Lower lobe of right lung (tissue), 2 donors: ENCODE results near the gene ZNF160. TPM values are rescaled to one million over a fixed set of nuclear protein-coding genes. Genes with fewer than 3 reads are reported as not detected.

Experiments used
- ATAC-seq, 2 donors: fragments of 200-7000 bp; cut with Tn5 transposase; one replicate each; pipeline ENCODE4 v1.9.1; 2020 to 2022; ENCODE audit warnings: mild to moderate bottlenecking in 2 of 2, moderate library complexity in 2 of 2
- DNase-seq: peaks from one replicate; pipeline ENCODE4 v3.0.0-alpha.2; 2020
- H3K27ac ChIP-seq: fragments of 200-600 bp; one replicate; pipeline ENCODE4 v1.8.0; 2022
- H3K27me3 ChIP-seq: fragments of 200-600 bp; one replicate; pipeline ENCODE4 v1.8.0; 2022; ENCODE audit warnings: low read depth
- H3K36me3 ChIP-seq: fragments of 200-600 bp; one replicate; pipeline ENCODE4 v1.8.0; 2022; ENCODE audit warnings: mild to moderate bottlenecking
- H3K4me1 ChIP-seq: fragments of 200-600 bp; one replicate; pipeline ENCODE4 v1.8.0; 2022
- H3K4me3 ChIP-seq: fragments of 200-600 bp; one replicate; pipeline ENCODE4 v1.8.0; 2022; ENCODE audit warnings: mild to moderate bottlenecking
- H3K9me3 ChIP-seq: fragments of 200-600 bp; one replicate; pipeline ENCODE4 v1.8.0; 2022
- CTCF ChIP-seq: fragments of 200-600 bp; IDR thresholded peaks from one replicate; pipeline ENCODE4 v1.8.0; 2022; ENCODE audit warnings: antibody characterized with exemption, mild to moderate bottlenecking
- intact Hi-C: fragments of 100-400 bp; cut with DNase I; formaldehyde crosslinking; loops from one replicate; pipeline ENCODE4 v1.11.0; 2022
- total RNA-seq: library from RNA; stranded (reverse); fragmentation: NEBNext Ultra II Directional; extraction: Animal tissue kit (Norgen Biotek cat#: 25700); gene quantifications from one replicate; pipeline ENCODE4 v1.2.1, GENCODE V29; 2021
- donor health status: DM: no; HTN: yes; CAD: no; lungs with severe emphysema.

ZNF160 gene
- total RNA-seq, 1 donor from 2014 or later, result 35.5 TPM

GRCh38 chr19:53085496-53085895 is 17.7 kb downstream of the ZNF160 start:
- Histone ChIP-seq H3K27me3 (no peaks in the 10 kb centered on the region), H3K9me3 (peaks cover 15% of the 10 kb centered on the region), H3K27ac (no peak overlapping the region), H3K4me1 (no peaks in the 10 kb centered on the region), H3K4me3 (no peak overlapping the region), H3K36me3 (peaks cover 81% of the 10 kb centered on the region)
- intact Hi-C loops, result no loop called here
- DNase-seq, result no peak
- no peak for ATAC-seq
- TF ChIP-seq CTCF, result no peak

GRCh38 chr19:53082929-53083328 is 20.3 kb downstream of the ZNF160 start:
- Histone ChIP-seq H3K4me3 (no peak overlapping the region), H3K36me3 (peaks cover 68% of the 10 kb centered on the region)
- no peak for TF ChIP-seq CTCF

GRCh38 chr19:53079313-53079924 is 23.8 kb downstream of the ZNF160 start:
- no peak for ATAC-seq
- Histone ChIP-seq H3K36me3 (peaks cover 48% of the 10 kb centered on the region), H3K27me3 (no peaks in the 10 kb centered on the region), H3K4me3 (no peak overlapping the region), H3K9me3 (peaks cover 33% of the 10 kb centered on the region), H3K27ac (no peak overlapping the region), H3K4me1 (no peaks in the 10 kb centered on the region)
- intact Hi-C loops, result no loop called here
- no peak for DNase-seq
- no peak for TF ChIP-seq CTCF

More at GRCh38 chr19:53082929-53083328, 20.3 kb downstream of the ZNF160 start:
- intact Hi-C loops, result no loop called here
- Histone ChIP-seq H3K27me3 (no peaks in the 10 kb centered on the region), H3K27ac (no peak overlapping the region), H3K4me1 (no peaks in the 10 kb centered on the region), H3K9me3 (peaks cover 25% of the 10 kb centered on the region)
- no peak for ATAC-seq
- DNase-seq, result no peak

GRCh38 chr19:53078668-53079067 is 24.6 kb downstream of the ZNF160 start:
- DNase-seq (no peak), ATAC-seq (no peak)
- Histone ChIP-seq H3K36me3 (peaks cover 48% of the 10 kb centered on the region), H3K9me3 (peaks cover 33% of the 10 kb centered on the region), H3K27ac (no peak overlapping the region), H3K27me3 (no peaks in the 10 kb centered on the region), H3K4me1 (no peaks in the 10 kb centered on the region), H3K4me3 (no peak overlapping the region)
- intact Hi-C loops, result no loop called here
- no peak for TF ChIP-seq CTCF

- DNase-seq (no peak), ATAC-seq (peak in 1 of 2 donors; percentile 68)
- Histone ChIP-seq H3K27me3 (no peaks in the 10 kb centered on the region), H3K9me3 (peaks cover 38% of the 10 kb centered on the region), H3K4me3 (no peak overlapping the region), H3K27ac (no peak overlapping the region), H3K4me1 (no peaks in the 10 kb centered on the region), H3K36me3 (peaks cover 52% of the 10 kb centered on the region)
- intact Hi-C loops, result no loop called here
- peak; percentile 68 for TF ChIP-seq CTCF
Measured at GRCh38 chr19:53076984-53077383, 26.2 kb downstream of the ZNF160 start.
